Stomach (tissue), 4 donors: ENCODE data around the gene RBM18.

Experiments used
- CTCF ChIP-seq, 7 experiments: fragments of 450-650 bp in 4 of 7; fragments of 200-600 bp in 3 of 7; sonication (generic) in 3 of 7; IDR thresholded peaks; one replicate each; pipeline ENCODE4 v1.5.1; 2016 to 2019; ENCODE audit warnings: antibody characterized with exemption in 7 of 7, control low read depth in 2 of 7, mild to moderate bottlenecking in 1 of 7
- EP300 ChIP-seq: sonication (generic); formaldehyde crosslinking; IDR thresholded peaks from one replicate; pipeline ENCODE4 v1.6.1; 2017; ENCODE audit warnings: antibody characterized with exemption
- POLR2A ChIP-seq, 4 donors: fragments of 450-650 bp; IDR thresholded peaks; one replicate each; pipeline ENCODE4 v1.6.1; 2016; ENCODE audit warnings: antibody characterized with exemption in 4 of 4, control low read depth in 2 of 4, mild to moderate bottlenecking in 1 of 4, moderate library complexity in 1 of 4

- TF ChIP-seq CTCF (IDR thresholded peaks at IDR 0.05), result no peak
- TF ChIP-seq POLR2A (IDR thresholded peaks at IDR 0.05), result no peak
- TF ChIP-seq EP300, result no peak
Measured at GRCh38 chr9:122261469-122261881, 3.2 kb downstream of the RBM18 start.
